HG03045 (cell line): ENCODE results near the gene MCM6.
"Not testable (repeated sequence)": the region's sequence is repeated elsewhere in the genome, so short reads cannot be mapped to it uniquely, and the experiment has no call there.

Experiments
- ATAC-seq: cut with Tn5 transposase; IDR thresholded peaks from one replicate; pipeline ENCODE4 v1.9.1; 2021; ENCODE audit warnings: mild to moderate bottlenecking, moderate library complexity; ENCODE audit not compliant: unreplicated experiment

MCM6 gene

GRCh38 chr2:135876066-135876711 lies at the start of gene MCM6:
Gene MCM6 (minus strand): TSS chr2:135876443. CDS start chr2:135876365, 78 bp downstream.
- ATAC-seq = peak; percentile 90

GRCh38 chr2:135925571-135925970 lies 49.3 kb upstream of the MCM6 start:
- no peak for ATAC-seq

- ATAC-seq = no peak
Observed at GRCh38 chr2:135916207-135916606, 40.0 kb upstream of the MCM6 start.

GRCh38 chr2:135914485-135914884 lies 38.2 kb upstream of the MCM6 start:
- ATAC-seq = no peak

GRCh38 chr2:135913727-135914365 lies 37.6 kb upstream of the MCM6 start:
- ATAC-seq = no peak

- no peak for ATAC-seq
Observed at GRCh38 chr2:135909976-135910375, 33.7 kb upstream of the MCM6 start.

GRCh38 chr2:135905679-135906078 lies 29.4 kb upstream of the MCM6 start:
- no peak for ATAC-seq

- ATAC-seq = no peak
Observed at GRCh38 chr2:135904341-135904989, 28.2 kb upstream of the MCM6 start.

- ATAC-seq = no peak
Observed at GRCh38 chr2:135903650-135904049, 27.4 kb upstream of the MCM6 start.

- no peak for ATAC-seq
Observed at GRCh38 chr2:135899567-135899966, 23.3 kb upstream of the MCM6 start.

GRCh38 chr2:135898234-135898786 lies 22.1 kb upstream of the MCM6 start:
- no peak for ATAC-seq

- no peak for ATAC-seq
Observed at GRCh38 chr2:135894930-135895329, 18.7 kb upstream of the MCM6 start.

GRCh38 chr2:135893374-135893794 lies 17.1 kb upstream of the MCM6 start:
- ATAC-seq = no peak

GRCh38 chr2:135890835-135891234 lies 14.6 kb upstream of the MCM6 start:
- ATAC-seq = no peak

GRCh38 chr2:135890149-135890548 lies 13.9 kb upstream of the MCM6 start:
- ATAC-seq = no peak

GRCh38 chr2:135888587-135888986 lies 12.3 kb upstream of the MCM6 start:
- not testable (repeated sequence) for ATAC-seq

GRCh38 chr2:135885709-135886108 lies 9.5 kb upstream of the MCM6 start:
- ATAC-seq = no peak

GRCh38 chr2:135882415-135882814 lies 6.2 kb upstream of the MCM6 start:
- no peak for ATAC-seq

GRCh38 chr2:135876770-135877169 lies 527 bp upstream of the MCM6 start:
- ATAC-seq = not testable (repeated sequence)

GRCh38 chr2:135875491-135876065 lies 665 bp downstream of the MCM6 start:
- ATAC-seq = peak; percentile 62

- ATAC-seq = no peak
Observed at GRCh38 chr2:135874777-135875365, 1.4 kb downstream of the MCM6 start.
